A673 (cell line): ENCODE measurements around the gene KCNK3. TPM values are rescaled to one million over a fixed set of nuclear protein-coding genes. Genes with fewer than 3 reads are reported as not detected.
"Not testable (repeated sequence)": the region's sequence is repeated elsewhere in the genome, so short reads cannot be mapped to it uniquely, and the experiment has no call there.

Experiments used
- BruUV-seq: library from RNA; stranded (reverse); fragments of 400-500 nt; replicated peaks from 2 replicates; lab custom pipeline; 2021; lab: Mats Ljungman, UMichigan
- CTCF ChIA-PET: fragments of 300-600 bp; sonication (Branson Sonifier 250); formaldehyde crosslinking; loops from one replicate; lab custom pipeline; 2022; ENCODE audit warnings: antibody characterized with exemption; lab: Charles Lee
- POLR2A ChIA-PET: fragments of 300-600 bp; sonication (Branson Sonifier 250); formaldehyde crosslinking; loops from one replicate; lab custom pipeline; 2022; ENCODE audit warnings: antibody characterized with exemption; ENCODE audit not compliant: low non-redundant PET; lab: Charles Lee
- DNase-seq: peaks from one replicate; pipeline ENCODE4 v3.0.0-alpha.2; 2015; ENCODE audit warnings: low spot score
- H3K27ac ChIP-seq: fragments of 200-600 bp; sonication (generic); 2 replicates; pipeline ENCODE4 v1.5.1; 2016; ENCODE audit warnings: mixed run types, low read depth, mild to moderate bottlenecking, mixed read lengths, antibody characterized with exemption, low read length; ENCODE audit not compliant: poor library complexity, severe bottlenecking
- H3K27me3 ChIP-seq: fragments of 200-600 bp; sonication (generic); replicated peaks from 2 replicates; pipeline ENCODE4 v1.6.1; 2017; ENCODE audit warnings: mixed run types, low read depth, mild to moderate bottlenecking, mixed read lengths, antibody characterized with exemption, low read length; ENCODE audit not compliant: insufficient read depth, poor library complexity
- H3K36me3 ChIP-seq: fragments of 200-600 bp; sonication (generic); 2 replicates; pipeline ENCODE4 v1.6.1; 2016; ENCODE audit warnings: mixed run types, mild to moderate bottlenecking, mixed read lengths, antibody characterized with exemption, low read length; ENCODE audit not compliant: insufficient read depth, poor library complexity, severe bottlenecking
- H3K4me1 ChIP-seq: fragments of 200-600 bp; sonication (generic); 2 replicates; pipeline ENCODE4 v1.6.1; 2017; ENCODE audit warnings: mixed run types, mild to moderate bottlenecking, mixed read lengths, antibody characterized with exemption, low read length; ENCODE audit not compliant: insufficient read depth, poor library complexity, severe bottlenecking
- H3K4me3 ChIP-seq: fragments of 200-600 bp; sonication (generic); 2 replicates; pipeline ENCODE4 v1.5.1; 2016; ENCODE audit warnings: low read depth, mixed run types, mild to moderate bottlenecking, mixed read lengths, low read length; ENCODE audit not compliant: poor library complexity, severe bottlenecking
- H3K9me3 ChIP-seq: fragments of 200-600 bp; sonication (generic); 2 replicates; pipeline ENCODE4 v1.6.1; 2016; ENCODE audit warnings: mixed run types, low read depth, mild to moderate bottlenecking, mixed read lengths, antibody characterized with exemption, low read length; ENCODE audit not compliant: poor library complexity, severe bottlenecking
- CTCF ChIP-seq: fragments of 300-800, 200-600 bp; sonication (generic); conservative IDR thresholded peaks from 2 replicates; pipeline ENCODE4 v1.5.1; 2017; ENCODE audit warnings: low read depth, mild to moderate bottlenecking, antibody characterized with exemption, low read length, moderate library complexity, mixed read lengths
- EZH2 ChIP-seq: fragments of 200-600 bp; sonication (generic); IDR thresholded peaks from 2 replicates; pipeline ENCODE4 v1.6.1; 2017; ENCODE audit warnings: borderline replicate concordance, low read depth, mild to moderate bottlenecking, mixed read lengths, antibody characterized with exemption, low read length; ENCODE audit not compliant: poor library complexity, severe bottlenecking
- intact Hi-C: fragments of 100-400 bp; cut with micrococcal nuclease; formaldehyde crosslinking; loops from one replicate; pipeline ENCODE4 v1.10.0; 2022; ENCODE audit not compliant: unreplicated experiment
- total RNA-seq: library from RNA; stranded (reverse); gene quantifications from 2 replicates; pipeline ENCODE4 v1.2.3, GENCODE V29; 2021

KCNK3 gene
- total RNA-seq, 1 experiment from 2014 or later = 0.13 TPM

GRCh38 chr2:26757873-26758789 is 65.6 kb downstream of the KCNK3 start:
- no peaks in the 10 kb centered on the region for H3K9me3 ChIP-seq
- TF ChIP-seq EZH2 (no peak), CTCF (no peak)
- ChIA-PET POLR2A (no interaction called here), CTCF (no interaction called here)
- intact Hi-C loops = no loop called here
- peak overlapping the region; percentile 63 for H3K27ac ChIP-seq
- H3K4me3 ChIP-seq = no peak overlapping the region
- DNase-seq = peak; percentile 84
- no TSS peak for BruUV-seq
- H3K27me3 ChIP-seq = no peaks in the 10 kb centered on the region
- peaks cover 20% of the 10 kb centered on the region for H3K4me1 ChIP-seq
- H3K36me3 ChIP-seq = no peaks in the 10 kb centered on the region

- Histone ChIP-seq H3K4me3 (no peak overlapping the region), H3K27ac (peak overlapping the region; percentile 63), H3K9me3 (no peaks in the 10 kb centered on the region), H3K4me1 (peaks cover 16% of the 10 kb centered on the region), H3K36me3 (no peaks in the 10 kb centered on the region), H3K27me3 (no peaks in the 10 kb centered on the region)
- ChIA-PET POLR2A (no interaction called here), CTCF (no interaction called here)
- intact Hi-C loops = no loop called here
- BruUV-seq = no TSS peak
- DNase-seq = no peak
- TF ChIP-seq EZH2 (no peak), CTCF (no peak)
Measured at GRCh38 chr2:26758790-26759321, 66.3 kb downstream of the KCNK3 start.

GRCh38 chr2:26759845-26760244 is 67.3 kb downstream of the KCNK3 start:
- intact Hi-C loops = no loop called here
- TF ChIP-seq EZH2 = no peak
- TF ChIP-seq CTCF = no peak
- no peak overlapping the region for H3K27ac ChIP-seq
- no peak overlapping the region for H3K4me3 ChIP-seq
- no TSS peak for BruUV-seq
- H3K36me3 ChIP-seq = no peaks in the 10 kb centered on the region
- ChIA-PET POLR2A (no interaction called here), CTCF (no interaction called here)
- no peaks in the 10 kb centered on the region for H3K9me3 ChIP-seq
- H3K4me1 ChIP-seq = peaks cover 17% of the 10 kb centered on the region
- no peak for DNase-seq
- H3K27me3 ChIP-seq = no peaks in the 10 kb centered on the region

- H3K36me3 ChIP-seq, intact Hi-C loops, BruUV-seq, H3K27ac ChIP-seq, POLR2A ChIA-PET, H3K27me3 ChIP-seq, CTCF ChIA-PET, H3K9me3 ChIP-seq, H3K4me3 ChIP-seq, DNase-seq: not testable (repeated sequence)
- H3K4me1 ChIP-seq = peaks cover 25% of the 10 kb centered on the region
Measured at GRCh38 chr2:26760991-26761390, 68.5 kb downstream of the KCNK3 start.
